ENCODE results near the gene GFER.

GRCh38 chr16:1984347-1985225 is 593 bp downstream of the GFER start:
- TF ChIP-seq TAF1 (IDR thresholded peaks at IDR 0.05; ENCODE audit: low read depth) (no peak), FOXM1 (IDR thresholded peaks at IDR 0.05; ENCODE audit: borderline replicate concordance, low read depth) (no peak), RAD21 (IDR thresholded peaks at IDR 0.05; ENCODE audit: low read depth) (no peak), ZBTB7A (IDR thresholded peaks at IDR 0.05; ENCODE audit: low read depth) (no peak), EP300 (IDR thresholded peaks at IDR 0.05; ENCODE audit: borderline replicate concordance) (no peak), YY1 (IDR thresholded peaks at IDR 0.05; ENCODE audit: low read depth) (no peak), CREB1 (IDR thresholded peaks at IDR 0.05; ENCODE audit: low read depth) (no peak), TEAD4 (IDR thresholded peaks at IDR 0.05) (no peak), MAX (IDR thresholded peaks at IDR 0.05) (no peak), NFIC (IDR thresholded peaks at IDR 0.05) (peak; percentile 56; the same call in 1 of the 2 replicates)
- TF ChIP-seq, protein P1, sequence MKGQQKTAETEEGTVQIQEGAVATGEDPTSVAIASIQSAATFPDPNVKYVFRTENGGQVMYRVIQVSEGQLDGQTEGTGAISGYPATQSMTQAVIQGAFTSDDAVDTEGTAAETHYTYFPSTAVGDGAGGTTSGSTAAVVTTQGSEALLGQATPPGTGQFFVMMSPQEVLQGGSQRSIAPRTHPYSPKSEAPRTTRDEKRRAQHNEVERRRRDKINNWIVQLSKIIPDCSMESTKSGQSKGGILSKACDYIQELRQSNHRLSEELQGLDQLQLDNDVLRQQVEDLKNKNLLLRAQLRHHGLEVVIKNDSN (IDR thresholded peaks at IDR 0.05), result no peak

Measured in Ishikawa (cell line).